IgD-negative memory B cell (primary cell): ENCODE data around the gene ADAM12. TPM values are rescaled to one million over a fixed set of nuclear protein-coding genes. Genes with fewer than 3 reads are reported as not detected.

Source experiments
- H3K27ac Mint-ChIP-seq, 3 donors: one replicate each; pipeline ENCODE4 v1.8.0; 2020 to 2022; ENCODE audit warnings: mild to moderate bottlenecking in 3 of 3, mixed read lengths in 3 of 3, moderate library complexity in 1 of 3
- H3K27me3 Mint-ChIP-seq: one replicate; pipeline ENCODE4 v1.8.0; 2021; ENCODE audit warnings: mixed read lengths
- H3K36me3 Mint-ChIP-seq: one replicate; pipeline ENCODE4 v1.8.0; 2020; ENCODE audit warnings: mild to moderate bottlenecking, mixed read lengths
- H3K4me1 Mint-ChIP-seq, 3 donors: one replicate each; pipeline ENCODE4 v1.8.0; 2020 to 2022; ENCODE audit warnings: mixed read lengths in 3 of 3, mild to moderate bottlenecking in 1 of 3
- H3K4me3 Mint-ChIP-seq, 4 donors: one replicate each; pipeline ENCODE4 v1.8.0; 2020 to 2022; ENCODE audit warnings: mild to moderate bottlenecking in 4 of 4, mixed read lengths in 4 of 4, moderate library complexity in 3 of 4
- H3K9me3 Mint-ChIP-seq, 3 donors: one replicate each; pipeline ENCODE4 v1.8.0; 2020 to 2021; ENCODE audit warnings: mixed read lengths in 3 of 3, mild to moderate bottlenecking in 1 of 3
- polyA plus RNA-seq: library from polyadenylated mRNA; unstranded; fragments of 300-500 nt; fragmentation: Illumina TruSeq; gene quantifications from one replicate; pipeline ENCODE4 v1.2.3, GENCODE V29; 2021

Gene ADAM12
- polyA plus RNA-seq, 1 donor from 2014 or later = not detected

DNA sequence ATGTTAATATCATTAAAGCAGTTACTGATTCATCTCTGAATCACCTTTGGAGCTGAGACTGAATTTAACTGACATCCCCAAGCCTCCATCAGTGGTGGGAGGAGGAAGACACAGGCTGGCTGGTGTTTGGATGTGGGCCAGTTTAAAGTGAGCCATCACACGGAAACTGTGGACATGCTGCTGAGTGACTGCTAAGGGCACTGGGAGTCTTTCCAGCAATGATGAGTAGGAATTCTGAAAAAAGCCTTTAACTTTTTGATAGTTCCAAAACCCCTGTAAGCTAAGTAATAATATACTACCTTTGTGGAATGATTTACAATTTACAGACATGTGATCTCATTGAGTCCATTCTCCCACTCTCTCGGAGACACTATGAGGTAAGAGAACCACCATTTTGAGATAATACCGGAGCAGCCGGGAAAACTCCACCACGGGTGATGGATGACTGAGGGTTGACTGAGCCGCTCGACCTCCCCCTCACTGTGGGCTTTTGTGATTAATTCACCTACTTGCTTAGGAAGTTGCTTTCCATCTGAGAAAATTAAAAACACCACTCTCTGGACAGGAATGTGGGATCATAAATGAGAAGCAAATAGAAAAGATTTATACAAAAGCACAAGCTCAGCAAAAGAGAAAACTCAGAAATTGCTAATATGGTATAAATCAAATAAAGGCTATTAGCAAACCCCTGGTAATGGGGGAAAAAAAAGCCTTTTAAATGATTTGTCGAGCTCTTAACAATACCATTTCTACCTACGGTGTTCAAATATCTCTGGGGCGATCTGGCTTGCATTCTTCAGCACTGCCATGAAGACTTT lies 297.2 kb downstream of the ADAM12 start:
- no peak overlapping the region for H3K4me3 Mint-ChIP-seq
- no peaks in the 10 kb centered on the region for H3K36me3 Mint-ChIP-seq
- no peaks in the 10 kb centered on the region for H3K4me1 Mint-ChIP-seq
- no peak overlapping the region for H3K27ac Mint-ChIP-seq
- no peaks in the 10 kb centered on the region for H3K27me3 Mint-ChIP-seq
- H3K9me3 Mint-ChIP-seq = no peaks in the 10 kb centered on the region

DNA sequence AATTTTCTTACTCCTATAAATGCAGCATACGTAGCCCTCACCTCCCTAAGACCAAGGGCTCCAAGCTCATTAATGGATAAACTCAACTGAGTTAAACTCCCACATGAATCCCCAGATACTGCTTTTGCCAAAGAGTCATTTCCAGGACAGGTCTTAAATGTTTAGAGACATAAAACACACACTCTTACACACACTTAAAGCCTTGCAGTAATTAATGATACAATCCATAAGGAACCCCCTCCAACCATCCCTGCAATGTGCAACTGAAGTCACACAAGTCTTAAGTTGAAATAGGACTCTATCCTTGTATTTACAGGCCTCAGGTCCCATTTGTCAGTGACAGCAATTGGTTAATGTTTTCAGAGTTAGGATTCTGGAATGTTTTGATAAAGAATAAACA lies 297.8 kb downstream of the ADAM12 start:
- no peaks in the 10 kb centered on the region for H3K36me3 Mint-ChIP-seq
- H3K4me1 Mint-ChIP-seq = no peaks in the 10 kb centered on the region
- H3K27me3 Mint-ChIP-seq = no peaks in the 10 kb centered on the region
- no peaks in the 10 kb centered on the region for H3K9me3 Mint-ChIP-seq
- H3K4me3 Mint-ChIP-seq = no peak overlapping the region
- H3K27ac Mint-ChIP-seq = no peak overlapping the region

DNA sequence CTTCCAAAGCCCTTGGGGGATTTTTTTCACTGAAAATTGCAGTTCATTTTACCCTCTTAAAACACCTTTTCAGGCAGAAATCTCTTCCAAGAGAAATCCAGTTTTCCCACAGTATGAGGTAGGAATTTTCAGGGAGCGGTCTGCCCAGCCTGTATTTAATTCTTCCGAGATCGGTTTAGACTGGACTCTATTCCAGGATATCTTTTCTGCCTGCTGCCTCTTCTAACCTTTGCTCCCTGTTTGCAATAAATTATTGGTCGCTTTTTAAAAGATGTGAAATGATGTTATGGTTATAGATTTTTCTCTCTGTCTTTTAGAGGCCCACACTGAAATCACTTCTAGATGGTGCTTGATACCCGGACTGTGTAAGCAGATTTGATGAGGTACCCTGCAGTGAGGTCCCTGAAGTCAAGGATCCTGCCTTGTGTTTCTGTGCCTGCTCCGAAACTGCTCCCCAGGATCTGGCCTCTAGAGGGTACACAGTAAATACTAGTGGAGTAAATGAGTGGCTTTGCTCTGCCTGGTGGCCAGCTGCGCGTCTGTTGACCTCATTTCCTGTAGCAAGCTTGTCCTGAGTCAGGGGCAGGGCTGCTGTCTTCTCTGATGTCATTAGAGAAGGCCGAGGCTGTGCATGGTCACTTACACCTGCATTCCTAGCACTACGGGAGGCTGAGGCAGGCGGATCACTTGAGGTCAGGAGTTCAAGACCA lies 300.3 kb downstream of the ADAM12 start:
- Mint-ChIP-seq H3K9me3 (no peaks in the 10 kb centered on the region), H3K4me3 (no peak overlapping the region), H3K27me3 (no peaks in the 10 kb centered on the region), H3K27ac (no peak overlapping the region), H3K36me3 (no peaks in the 10 kb centered on the region), H3K4me1 (no peaks in the 10 kb centered on the region)

GRCh38 chr10:126087153-126087680 lies 301.1 kb downstream of the ADAM12 start:
- Mint-ChIP-seq H3K4me3 (no peak overlapping the region), H3K27ac (no peak overlapping the region), H3K4me1 (no peaks in the 10 kb centered on the region), H3K27me3 (peaks cover 4% of the 10 kb centered on the region), H3K36me3 (no peaks in the 10 kb centered on the region), H3K9me3 (no peaks in the 10 kb centered on the region)

- H3K27ac Mint-ChIP-seq = no peak overlapping the region
- peaks cover 4% of the 10 kb centered on the region for H3K27me3 Mint-ChIP-seq
Observed at GRCh38 chr10:126085806-126086205, 302.5 kb downstream of the ADAM12 start.

GRCh38 chr10:126084369-126084768 lies 303.9 kb downstream of the ADAM12 start:
- Mint-ChIP-seq H3K9me3 (no peaks in the 10 kb centered on the region), H3K27me3 (peaks cover 5% of the 10 kb centered on the region), H3K4me3 (no peak overlapping the region), H3K4me1 (no peaks in the 10 kb centered on the region), H3K27ac (no peak overlapping the region), H3K36me3 (no peaks in the 10 kb centered on the region)

More at GRCh38 chr10:126085806-126086205, 302.5 kb downstream of the ADAM12 start:
- H3K4me3 Mint-ChIP-seq = no peak overlapping the region
- no peaks in the 10 kb centered on the region for H3K36me3 Mint-ChIP-seq
- no peaks in the 10 kb centered on the region for H3K4me1 Mint-ChIP-seq
- no peaks in the 10 kb centered on the region for H3K9me3 Mint-ChIP-seq

GRCh38 chr10:126083009-126083408 lies 305.3 kb downstream of the ADAM12 start:
- Mint-ChIP-seq H3K9me3 (no peaks in the 10 kb centered on the region), H3K4me3 (no peak overlapping the region), H3K27ac (no peak overlapping the region), H3K4me1 (no peaks in the 10 kb centered on the region), H3K27me3 (peaks cover 5% of the 10 kb centered on the region), H3K36me3 (no peaks in the 10 kb centered on the region)

DNA sequence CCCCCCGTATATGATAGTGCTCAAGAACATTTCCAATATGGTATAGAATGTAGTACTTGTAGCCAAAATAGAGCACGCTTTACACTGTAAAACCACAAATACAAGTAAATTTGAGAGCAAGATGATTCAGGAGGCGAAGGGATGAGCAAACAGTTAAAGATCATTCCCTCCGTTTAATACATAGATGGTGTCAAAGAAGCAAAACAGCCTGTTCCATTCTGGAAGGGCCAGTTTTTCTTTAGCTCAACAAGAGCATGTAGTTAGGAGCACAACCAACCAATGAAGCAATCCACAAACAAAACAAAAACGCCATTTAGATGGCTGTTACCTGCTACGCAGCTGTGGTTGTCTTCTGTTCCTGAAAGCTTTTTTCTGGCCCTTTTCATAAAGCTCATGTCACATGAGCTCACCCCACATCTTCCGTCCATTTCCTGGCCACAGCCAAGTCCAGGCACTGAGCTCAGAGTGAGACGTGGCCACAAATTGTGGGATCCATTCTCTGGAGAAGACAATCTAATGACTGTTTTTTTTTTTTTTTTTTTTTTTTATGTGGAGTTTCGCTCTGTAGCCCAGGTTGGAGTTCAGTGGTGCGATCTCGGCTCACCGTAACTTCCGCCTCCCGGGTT lies 306.3 kb downstream of the ADAM12 start:
- peaks cover 5% of the 10 kb centered on the region for H3K27me3 Mint-ChIP-seq
- H3K4me3 Mint-ChIP-seq = no peak overlapping the region
- H3K9me3 Mint-ChIP-seq = no peaks in the 10 kb centered on the region
- no peaks in the 10 kb centered on the region for H3K4me1 Mint-ChIP-seq
- H3K36me3 Mint-ChIP-seq = no peaks in the 10 kb centered on the region
- no peak overlapping the region for H3K27ac Mint-ChIP-seq

- Mint-ChIP-seq H3K36me3 (no peaks in the 10 kb centered on the region), H3K27me3 (peaks cover 7% of the 10 kb centered on the region), H3K27ac (no peak overlapping the region)
Observed at GRCh38 chr10:126080879-126081411, 307.3 kb downstream of the ADAM12 start.

GRCh38 chr10:126080291-126080825 lies 307.9 kb downstream of the ADAM12 start:
- Mint-ChIP-seq H3K4me1 (no peaks in the 10 kb centered on the region), H3K36me3 (no peaks in the 10 kb centered on the region), H3K27ac (no peak overlapping the region), H3K27me3 (peaks cover 8% of the 10 kb centered on the region), H3K4me3 (no peak overlapping the region), H3K9me3 (no peaks in the 10 kb centered on the region)

More at GRCh38 chr10:126080879-126081411, 307.3 kb downstream of the ADAM12 start:
- H3K9me3 Mint-ChIP-seq = no peaks in the 10 kb centered on the region
- H3K4me3 Mint-ChIP-seq = no peak overlapping the region
- no peaks in the 10 kb centered on the region for H3K4me1 Mint-ChIP-seq

DNA sequence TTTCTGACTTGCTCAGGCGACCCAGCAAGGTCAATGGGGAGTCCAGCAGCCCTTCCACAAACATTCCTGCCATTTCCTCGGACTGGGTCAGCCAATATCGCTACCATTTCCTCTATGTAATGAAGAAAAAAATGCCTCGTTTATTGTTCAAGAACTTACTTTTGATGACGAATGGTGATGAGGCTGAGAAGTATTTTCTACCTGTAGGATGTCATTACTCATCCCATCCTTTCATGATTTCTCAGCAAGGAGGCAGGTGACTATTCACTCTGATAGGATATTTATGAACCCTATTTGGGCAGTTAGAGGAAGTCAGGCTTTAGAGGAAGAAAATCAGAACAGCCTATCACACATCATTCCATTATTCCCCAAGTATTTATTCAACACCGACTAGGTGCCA lies 313.3 kb downstream of the ADAM12 start:
- Mint-ChIP-seq H3K27ac (no peak overlapping the region), H3K4me3 (peak overlapping the region in 1 of 4 donors; percentile 31), H3K36me3 (no peaks in the 10 kb centered on the region), H3K4me1 (peaks cover 0 to 2% (median 0%) of the 10 kb centered on the region in 3 donors), H3K27me3 (peaks cover 4% of the 10 kb centered on the region), H3K9me3 (peaks cover 0 to 4% (median 0%) of the 10 kb centered on the region in 3 donors)

GRCh38 chr10:126074291-126074690 lies 314.0 kb downstream of the ADAM12 start:
- H3K36me3 Mint-ChIP-seq = no peaks in the 10 kb centered on the region
- peaks cover 0 to 2% (median 0%) of the 10 kb centered on the region in 3 donors for H3K4me1 Mint-ChIP-seq
- H3K4me3 Mint-ChIP-seq = no peak overlapping the region
- H3K27ac Mint-ChIP-seq = no peak overlapping the region
- H3K27me3 Mint-ChIP-seq = peaks cover 2% of the 10 kb centered on the region
- H3K9me3 Mint-ChIP-seq = peaks cover 0 to 4% (median 0%) of the 10 kb centered on the region in 3 donors

GRCh38 chr10:126073606-126074005 lies 314.7 kb downstream of the ADAM12 start:
- Mint-ChIP-seq H3K27ac (no peak overlapping the region), H3K4me3 (no peak overlapping the region), H3K4me1 (peaks cover 0 to 2% (median 0%) of the 10 kb centered on the region in 3 donors), H3K9me3 (peaks cover 0 to 4% (median 0%) of the 10 kb centered on the region in 3 donors), H3K36me3 (no peaks in the 10 kb centered on the region), H3K27me3 (peaks cover 2% of the 10 kb centered on the region)

DNA sequence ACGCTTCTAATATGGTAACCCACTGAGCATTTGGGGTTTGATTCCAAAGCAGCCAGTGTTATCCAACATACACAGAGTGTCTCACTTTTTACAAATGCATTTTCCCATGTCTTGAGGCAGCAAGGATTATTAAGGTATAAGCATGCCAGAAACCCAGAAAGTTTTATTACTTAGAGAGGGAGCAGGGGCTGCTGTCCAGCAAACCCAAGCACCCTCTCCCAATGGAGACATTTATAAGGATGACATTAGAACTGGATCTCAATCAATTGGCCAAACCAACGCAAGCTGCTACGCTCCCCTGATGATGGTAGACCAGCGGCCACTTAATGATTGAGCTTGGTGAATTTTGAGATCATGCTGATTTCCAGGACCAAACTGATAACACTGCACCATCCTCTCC lies 315.7 kb downstream of the ADAM12 start:
- H3K9me3 Mint-ChIP-seq = peaks cover 0 to 4% (median 0%) of the 10 kb centered on the region in 3 donors
- H3K27ac Mint-ChIP-seq = no peak overlapping the region
- no peaks in the 10 kb centered on the region for H3K36me3 Mint-ChIP-seq
- H3K4me3 Mint-ChIP-seq = no peak overlapping the region
- peaks cover 2% of the 10 kb centered on the region for H3K27me3 Mint-ChIP-seq
- H3K4me1 Mint-ChIP-seq = peaks cover 0 to 2% (median 0%) of the 10 kb centered on the region in 3 donors
